CD4-positive, alpha-beta T cell treated with Interferon alpha-2 for 1 hour (primary cell): Measurements from ENCODE around the gene CNBD2.
"Not testable (repeated sequence)": the region's sequence is repeated elsewhere in the genome, so short reads cannot be mapped to it uniquely, and the experiment has no call there.

Experiments
- DNase-seq, 2 donors: peaks; one replicate each; pipeline ENCODE4 v3.0.0-alpha.2; 2020 to 2022

CNBD2 gene

DNA sequence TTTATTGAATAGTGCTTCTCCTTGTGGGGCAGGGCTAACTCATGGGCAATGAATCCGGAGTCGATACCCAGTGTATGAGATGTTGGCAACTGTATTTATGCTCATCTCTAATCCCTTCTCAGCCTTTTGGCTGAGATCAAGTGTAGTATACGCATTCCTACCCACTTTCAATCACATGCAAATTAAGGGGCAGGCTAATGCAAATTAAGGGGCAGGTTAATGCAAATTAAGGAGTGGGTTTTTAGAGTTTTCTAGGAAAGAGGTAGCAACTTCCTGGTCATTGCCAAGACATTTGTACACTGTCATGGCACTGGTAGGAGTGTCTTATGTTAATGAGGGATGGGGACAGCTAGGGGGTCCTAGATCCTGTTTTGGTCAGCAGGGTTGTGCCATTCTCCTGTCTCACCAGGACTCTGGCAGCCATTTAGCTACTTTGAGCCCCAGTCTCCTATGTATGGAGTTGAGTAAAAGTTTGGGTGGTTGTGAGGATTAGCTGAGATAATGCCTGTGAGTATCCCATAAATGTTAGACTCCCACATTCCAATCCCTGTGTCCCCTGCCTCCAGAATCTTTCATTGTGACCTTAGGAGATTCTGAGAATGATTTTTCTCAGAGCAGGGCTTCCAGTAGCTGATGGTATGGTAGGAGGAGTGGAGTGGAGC is at the start of gene CNBD2:
Gene CNBD2, plus strand, starts transcription at position 612 of the 662 bp plus-strand sequence. CDS start 173 bp downstream, outside the sequence.
- DNase-seq, result no peak

DNA sequence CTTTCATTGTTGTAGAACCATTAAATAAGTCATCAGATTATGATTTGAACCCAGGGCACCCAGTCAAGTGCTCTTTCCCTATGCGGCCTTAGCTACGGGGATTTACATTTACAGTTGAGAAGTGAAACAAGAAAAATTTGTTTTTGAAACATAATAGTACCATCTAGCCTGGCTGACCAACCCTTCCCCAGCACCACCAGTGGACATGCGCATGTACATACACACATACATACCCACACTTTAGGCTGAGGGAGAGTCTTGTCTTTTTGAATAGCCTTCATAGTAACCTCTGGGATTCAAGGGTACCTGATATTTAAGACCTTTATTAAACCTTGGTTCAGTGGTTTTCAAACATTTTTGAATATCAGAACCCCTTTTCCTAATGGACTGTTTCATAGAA is 47.9 kb upstream of the CNBD2 start:
- no peak for DNase-seq

DNA sequence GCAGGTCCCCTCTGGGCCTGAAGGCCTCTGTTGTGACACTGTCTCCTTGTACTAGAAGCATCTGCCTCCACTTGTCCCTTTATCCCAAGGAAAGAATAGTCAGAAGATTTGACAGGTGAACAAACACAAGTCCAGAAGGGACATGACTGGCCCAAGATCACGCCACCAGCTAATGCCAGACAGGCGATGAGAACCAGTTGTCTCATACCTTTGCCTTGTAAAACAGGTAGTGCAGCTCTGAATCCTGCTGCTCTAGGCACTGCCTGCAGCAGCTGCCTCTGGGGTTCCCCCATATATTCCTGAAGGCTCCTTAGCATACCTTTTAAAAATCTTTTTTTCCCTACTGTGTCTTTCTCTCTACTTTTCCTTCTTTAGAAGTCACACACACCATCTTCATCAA is 39.1 kb upstream of the CNBD2 start:
- DNase-seq, result no peak

DNA sequence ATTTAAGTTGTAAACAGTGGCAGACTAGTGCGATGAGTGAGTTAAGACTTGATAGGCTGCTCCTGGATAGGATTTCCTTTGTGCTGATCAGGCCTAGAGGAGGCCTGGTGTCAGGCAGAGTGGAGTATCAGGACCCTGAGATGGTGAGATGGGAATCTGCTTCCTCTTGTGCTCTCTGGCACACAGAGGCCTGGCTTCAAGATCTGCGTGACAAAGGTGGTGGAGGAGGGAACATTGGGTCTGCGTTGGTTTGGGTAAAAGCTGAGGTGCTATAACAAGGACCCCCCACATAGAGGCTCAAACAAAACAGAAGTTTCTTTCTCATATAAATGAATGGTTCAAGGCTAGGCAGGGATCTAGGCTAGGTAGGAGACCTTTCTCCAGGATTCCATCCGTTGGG is 34.3 kb upstream of the CNBD2 start:
- no peak for DNase-seq

DNA sequence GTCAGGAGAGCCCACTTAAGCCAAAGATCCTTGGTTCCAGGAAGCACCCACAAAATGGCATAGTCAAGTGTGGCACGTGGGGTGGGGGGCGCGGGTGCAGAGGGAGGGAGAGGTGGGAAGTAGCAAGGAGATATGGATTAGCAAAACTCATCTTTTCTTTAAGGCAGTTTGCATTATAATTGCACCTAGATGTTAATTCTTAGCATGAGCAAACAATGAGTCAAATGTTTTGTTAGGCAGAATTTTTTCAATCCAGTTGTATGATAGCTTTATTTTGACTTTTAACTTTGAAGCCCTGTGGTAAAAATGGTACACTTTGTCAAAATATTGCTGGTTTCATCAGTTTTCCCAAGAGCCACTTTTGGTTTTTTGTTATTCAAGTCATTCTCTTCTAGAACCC is 29.1 kb upstream of the CNBD2 start:
- no peak for DNase-seq

DNA sequence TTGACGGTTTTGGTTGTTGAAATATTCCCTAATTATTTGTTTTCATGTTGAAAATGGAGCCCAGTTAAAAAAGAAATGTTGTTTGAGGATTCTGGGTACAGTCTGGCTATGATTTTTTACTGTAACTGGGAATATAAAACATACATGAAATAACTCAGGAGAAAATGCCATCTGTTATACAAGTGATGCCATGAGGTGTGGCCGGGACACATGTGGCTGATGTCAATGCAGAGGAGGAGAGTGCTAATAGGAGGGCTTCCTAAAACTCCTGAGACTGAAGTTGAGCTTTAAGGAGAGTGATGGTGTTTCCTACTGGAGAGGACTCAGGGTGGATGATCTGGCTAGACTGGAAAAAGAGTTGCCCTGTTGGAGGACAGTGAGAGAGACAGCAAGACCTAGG is 26.8 kb upstream of the CNBD2 start:
- no peak for DNase-seq

DNA sequence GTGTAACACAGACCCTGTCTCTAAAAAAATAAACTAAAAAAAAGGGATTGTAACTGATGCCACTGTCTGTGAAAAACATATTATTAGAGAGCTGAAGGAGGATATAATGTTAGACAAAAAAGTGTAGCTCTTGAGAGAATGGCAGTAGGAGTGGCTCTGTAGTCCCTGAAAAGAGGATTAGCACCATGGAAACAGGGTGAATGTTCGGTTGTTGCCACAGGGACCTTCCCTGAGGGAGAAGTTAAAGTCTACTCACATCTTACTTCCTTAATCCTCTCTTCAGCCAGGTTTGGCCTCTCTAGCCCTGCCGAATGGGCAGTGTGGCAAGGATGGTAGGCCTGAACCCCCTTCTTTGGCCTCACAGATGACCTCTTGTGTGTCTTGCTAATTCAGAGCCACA is 26.1 kb upstream of the CNBD2 start:
- DNase-seq, result no peak

DNA sequence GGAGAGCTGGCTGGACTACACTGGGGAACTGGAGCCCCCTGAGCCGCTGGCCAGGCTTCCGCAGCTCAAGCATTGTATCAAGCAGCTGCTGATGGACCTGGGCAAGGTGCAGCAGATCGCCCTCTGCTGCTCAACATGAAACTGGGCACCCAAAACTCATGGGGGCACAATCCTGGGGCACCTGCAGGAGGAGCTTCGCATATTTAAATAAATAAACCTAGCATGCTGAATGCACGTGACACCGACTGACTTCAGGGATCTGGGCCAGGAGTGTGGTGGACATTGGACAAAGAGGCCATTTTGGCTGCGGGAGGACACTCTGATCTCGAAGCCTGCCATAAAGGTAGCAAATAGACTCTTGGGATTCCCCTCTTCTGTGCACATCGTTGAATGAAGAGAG is 20.9 kb upstream of the CNBD2 start:
- DNase-seq, result peak; percentile 12 to 39

DNA sequence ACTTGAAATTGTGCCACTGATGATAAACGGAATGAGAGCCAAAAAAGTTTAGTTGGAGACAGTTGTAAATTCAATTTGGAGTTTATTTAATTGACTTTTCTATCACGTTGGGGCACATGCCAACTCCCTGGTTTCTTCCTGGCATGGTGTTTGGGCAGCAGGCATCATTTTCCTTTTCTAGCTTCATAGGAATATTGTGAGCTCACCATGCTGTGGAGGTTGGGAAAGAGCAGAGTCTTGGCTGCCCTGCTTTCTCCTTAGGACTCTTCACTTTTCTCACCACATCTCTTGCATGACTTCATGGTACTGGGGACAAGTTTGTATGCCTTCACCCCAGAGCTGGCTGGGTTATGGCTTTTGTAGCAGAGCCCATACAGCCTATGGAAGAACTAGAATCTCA is 20.5 kb upstream of the CNBD2 start:
- DNase-seq, result no peak

DNA sequence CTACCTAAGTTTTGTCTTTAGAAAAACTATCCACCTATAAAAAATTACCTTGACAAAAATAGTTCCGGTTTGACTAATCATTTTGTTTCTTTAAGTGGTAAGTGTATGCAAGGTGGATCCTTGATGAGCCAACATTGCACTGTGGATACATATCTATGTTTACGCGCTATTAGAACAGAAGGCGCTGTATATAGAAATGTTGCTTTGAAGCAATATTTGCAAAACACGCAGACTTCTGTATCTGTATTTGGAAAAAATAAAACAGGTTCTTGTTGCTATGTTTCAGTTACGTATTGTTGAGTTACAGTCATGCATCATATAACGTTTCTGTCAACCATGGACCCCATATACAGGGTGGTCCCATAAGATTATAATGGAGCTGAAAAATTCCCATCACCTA is 18.3 kb upstream of the CNBD2 start:
- no peak for DNase-seq

DNA sequence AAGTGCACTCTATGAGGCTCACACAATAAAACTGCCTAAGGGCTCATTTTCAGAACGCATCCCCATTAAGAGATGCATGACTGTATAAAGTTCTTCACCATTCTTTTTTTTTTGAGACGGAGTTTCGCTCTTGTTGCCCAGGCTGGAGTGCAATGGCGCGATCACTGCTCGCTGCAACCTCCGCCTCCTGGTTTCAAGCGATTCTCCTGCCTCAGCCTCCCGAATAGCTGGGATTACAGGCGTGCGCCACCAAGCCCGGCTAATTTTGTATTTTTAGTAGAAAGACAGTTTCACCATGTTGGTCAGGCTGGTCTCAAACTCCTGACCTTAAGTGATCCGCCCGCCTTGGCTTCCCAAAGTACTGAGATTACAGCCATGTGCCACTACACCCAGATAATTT is 16.3 kb upstream of the CNBD2 start:
- DNase-seq, result not testable (repeated sequence)

DNA sequence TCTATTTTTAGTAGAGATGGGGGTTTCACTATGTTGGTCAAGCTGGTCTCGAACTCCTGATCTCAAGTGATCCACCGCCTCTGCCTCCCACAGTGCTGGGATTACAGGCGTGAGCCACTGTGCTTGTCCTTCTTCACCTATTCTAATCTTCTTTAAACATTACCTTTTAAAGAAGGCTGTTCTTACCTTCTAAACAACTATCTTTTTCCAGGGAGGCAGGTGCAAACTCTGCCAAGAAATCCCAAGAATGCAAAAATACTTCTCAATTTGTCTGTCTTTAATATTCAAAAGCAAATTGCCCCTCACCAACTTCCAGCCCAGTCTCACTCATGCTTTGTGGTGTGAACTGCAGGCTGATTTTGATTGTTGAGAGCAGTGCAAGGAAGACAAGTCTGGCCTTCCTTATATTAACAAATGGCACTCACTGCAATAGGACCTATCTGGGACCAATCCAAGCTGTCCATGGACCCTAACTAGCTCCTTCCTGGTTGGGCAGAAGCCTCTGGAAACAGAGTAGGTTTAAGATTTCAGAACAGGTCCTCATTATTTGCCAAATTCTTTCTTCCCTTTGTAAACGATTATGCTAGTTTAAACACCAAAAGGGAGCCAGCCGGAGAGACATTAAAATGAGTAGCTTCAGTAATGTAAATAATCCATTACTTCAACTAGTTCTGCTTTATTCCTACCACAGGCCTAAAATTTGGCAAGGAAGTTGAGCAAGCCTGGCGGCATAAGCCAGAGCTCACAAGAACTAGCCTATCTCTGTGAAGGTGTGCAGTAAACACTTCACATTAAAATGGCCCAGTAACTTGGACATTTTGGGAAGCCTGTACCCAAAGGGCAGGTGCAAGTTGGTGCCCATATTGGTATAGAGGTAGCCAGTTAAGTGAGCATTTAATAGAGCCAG is 15.7 kb upstream of the CNBD2 start:
- peak in 1 of 2 donors; percentile 28 for DNase-seq

DNA sequence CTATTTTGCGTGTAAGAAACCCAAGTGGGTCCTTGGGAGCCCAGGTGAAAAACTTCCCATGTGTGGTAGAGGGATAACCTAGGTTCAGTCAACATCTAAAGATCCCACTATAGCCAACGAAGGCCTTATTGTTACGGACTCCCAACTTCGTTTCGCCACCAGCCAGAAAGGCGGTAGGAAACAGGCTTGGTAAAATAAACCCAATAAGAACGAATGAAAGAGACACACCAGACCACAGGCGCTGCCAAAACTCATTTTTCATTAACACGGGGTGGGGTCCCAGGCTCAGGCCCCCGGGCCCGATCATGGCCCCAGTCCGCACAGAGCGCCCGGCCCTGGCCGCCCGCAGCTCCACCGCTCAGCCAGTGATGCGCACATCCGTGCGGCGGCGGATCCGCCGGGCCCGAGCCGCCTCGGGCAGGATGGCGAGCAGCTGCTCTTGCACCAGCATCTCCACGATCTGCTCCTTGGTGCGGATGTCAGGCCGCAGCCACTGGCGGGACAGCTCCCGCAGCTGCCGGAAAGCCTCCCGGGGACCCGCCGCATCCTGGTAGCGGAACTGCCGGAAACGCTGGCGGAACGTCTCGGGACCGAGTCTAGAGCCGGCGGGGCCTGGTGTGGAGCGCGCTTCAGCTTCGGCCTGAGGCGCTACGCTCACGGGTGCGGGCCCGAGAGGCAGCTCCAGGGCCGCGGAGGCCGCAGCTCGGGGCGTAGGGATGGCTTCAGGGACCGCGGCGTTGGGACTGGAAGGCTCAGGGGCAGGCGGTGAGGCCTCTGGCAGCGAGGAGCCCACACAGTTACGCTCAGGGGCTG is 14.8 kb upstream of the CNBD2 start:
- DNase-seq, result peak; percentile 53 to 73

DNA sequence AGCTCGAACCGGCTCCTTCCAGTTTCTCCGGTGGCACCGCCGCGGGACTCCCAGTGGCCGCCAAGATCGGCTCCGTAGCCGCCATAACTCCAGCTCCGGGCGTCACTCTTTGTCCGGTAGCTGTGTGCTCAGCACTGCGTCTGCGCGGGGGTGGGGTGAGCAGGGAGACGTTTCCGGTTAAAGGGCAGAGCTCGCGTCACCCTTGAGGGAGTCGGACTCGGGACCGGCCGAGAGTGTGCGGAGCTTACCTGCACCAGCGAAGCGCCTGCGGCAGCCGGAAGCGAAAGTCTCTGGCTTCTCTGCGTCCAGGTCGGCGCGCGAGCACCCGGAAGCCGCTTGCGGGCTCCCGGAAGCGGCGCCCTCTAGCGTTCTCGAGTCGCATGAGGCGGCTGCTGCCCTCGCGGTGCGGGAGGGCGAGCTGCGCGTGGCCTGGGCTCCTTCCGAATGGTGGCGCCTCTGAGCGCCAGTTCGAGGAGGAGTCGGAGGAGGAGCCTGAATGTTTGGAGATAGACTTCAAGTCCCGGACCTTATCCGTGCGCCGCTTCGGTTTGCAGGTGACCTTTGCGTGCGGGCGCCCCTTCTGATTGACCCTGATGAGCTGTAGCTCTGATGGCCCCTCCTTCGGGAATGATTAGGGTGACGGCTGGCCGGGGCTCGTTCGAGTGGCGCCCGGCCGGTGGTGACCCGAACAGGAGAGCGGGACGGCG is 14.0 kb upstream of the CNBD2 start, which contains the start of gene SCAND1:
Gene SCAND1, minus strand, starts transcription at position 303 of the 707 bp plus-strand sequence. Its CDS starts 218 bp downstream, at position 85.
- peak; percentile 98 for DNase-seq

DNA sequence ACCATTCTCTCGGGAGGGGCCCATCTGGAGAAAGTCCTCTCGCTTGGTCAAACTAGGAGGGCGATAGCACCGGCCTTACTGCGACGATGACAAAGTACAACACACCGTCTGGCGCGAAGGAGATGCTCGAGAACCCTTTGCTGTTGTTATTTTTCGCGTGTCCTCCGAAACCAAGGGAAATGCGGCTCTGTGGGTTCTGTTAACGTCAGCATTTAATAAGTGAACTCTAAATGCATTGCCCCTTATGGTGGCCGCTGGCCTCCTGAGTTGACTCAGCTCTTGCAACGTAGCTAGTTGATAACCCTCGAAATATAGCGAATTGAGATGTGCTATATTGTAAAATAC is 13.5 kb upstream of the CNBD2 start:
- DNase-seq, result peak; percentile 16 to 50

DNA sequence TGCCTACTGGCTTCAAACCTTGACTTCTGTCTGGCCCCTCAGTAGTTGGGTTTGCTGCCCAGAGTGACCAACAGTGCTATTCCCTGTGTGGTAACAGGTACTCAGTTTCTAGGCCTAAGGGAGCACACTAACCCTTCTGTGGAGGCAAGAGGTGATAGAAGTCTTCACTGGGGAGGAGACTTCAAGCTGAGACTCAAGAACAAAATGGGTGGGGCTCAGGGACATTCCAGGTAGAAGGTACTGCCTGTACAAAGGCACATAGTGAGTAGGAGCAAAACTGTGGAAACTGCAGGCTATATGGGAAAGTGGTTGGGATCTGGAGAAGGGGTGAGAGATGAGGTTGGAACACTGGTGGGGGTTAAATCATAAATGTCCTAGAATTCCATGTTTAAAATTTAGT is 11.8 kb upstream of the CNBD2 start:
- no peak for DNase-seq

DNA sequence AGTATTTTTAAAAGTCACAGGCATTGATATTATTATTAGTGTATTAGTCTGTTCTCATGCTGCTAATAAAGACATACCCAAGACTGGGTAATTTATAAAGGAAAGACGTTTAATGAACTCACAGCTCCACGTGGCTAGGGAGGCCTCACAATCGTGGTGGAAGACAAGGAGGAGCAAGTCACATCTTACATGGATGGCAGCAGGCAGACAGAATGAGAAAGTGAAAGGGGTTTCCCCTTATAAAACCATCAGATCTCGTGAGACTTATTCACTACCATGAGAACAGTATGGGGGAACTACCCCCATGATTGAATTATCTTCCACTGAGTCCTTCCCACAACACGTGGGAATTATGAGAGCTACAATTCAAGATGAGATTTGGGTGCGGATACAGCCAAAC is 9.1 kb upstream of the CNBD2 start:
- DNase-seq, result not testable (repeated sequence)

DNA sequence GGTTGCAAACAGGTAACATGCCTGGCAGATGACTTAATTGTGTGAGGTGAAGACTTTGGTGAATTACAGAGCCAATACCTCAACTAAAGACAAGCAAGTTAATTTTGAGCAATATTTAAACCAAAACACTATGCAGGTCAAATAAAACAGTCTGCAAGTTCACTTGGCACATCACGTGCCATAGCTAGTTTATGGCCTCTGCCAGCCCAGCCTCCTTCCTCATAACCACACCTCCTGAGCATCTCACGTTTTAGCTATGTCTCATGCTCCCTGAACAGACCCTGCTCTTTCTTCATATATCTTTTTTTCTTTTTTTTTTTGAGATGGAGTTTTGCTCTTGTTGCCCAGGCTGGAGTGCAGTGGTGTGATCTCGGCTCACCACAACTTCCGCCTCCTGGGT is 4.5 kb upstream of the CNBD2 start:
- no peak for DNase-seq

DNA sequence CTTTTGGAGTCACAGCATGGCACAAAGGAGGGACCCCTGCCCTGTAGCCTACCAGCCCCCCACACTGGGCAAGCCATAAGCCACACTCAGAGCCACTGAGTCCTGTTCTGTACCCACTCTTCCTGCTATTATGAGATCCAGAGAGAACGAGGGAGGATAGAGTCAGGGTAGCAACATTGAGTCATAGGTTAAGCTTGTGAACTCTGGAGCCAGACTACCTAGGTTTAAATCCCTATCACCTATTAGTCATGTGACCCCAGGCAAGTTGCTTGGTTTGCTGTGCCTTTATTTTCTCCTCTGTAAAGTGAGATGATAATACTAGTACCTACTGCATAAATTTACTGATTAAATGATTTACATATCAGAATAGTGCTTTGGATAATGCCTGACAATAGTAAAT is 540 bp downstream of the CNBD2 start:
- DNase-seq, result no peak

DNA sequence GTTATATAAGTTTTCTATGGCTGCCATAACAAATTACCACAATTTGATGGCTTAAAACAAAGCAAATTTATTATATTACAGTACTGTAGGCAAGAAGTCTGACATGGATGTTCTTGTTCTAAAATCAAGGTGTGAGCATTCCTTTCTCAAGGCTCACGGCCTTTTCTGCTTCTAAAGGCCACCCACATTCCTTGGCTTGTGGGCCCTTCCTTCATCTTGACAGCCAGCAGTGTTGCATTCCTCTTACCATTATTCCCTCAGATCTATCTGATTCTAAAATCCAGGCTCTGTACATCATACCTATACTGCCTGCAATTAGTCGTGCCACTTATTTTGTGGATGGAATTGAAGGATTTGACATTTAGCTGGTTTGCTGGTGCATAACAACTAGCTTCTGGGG is 3.6 kb downstream of the CNBD2 start:
- no peak for DNase-seq

DNA sequence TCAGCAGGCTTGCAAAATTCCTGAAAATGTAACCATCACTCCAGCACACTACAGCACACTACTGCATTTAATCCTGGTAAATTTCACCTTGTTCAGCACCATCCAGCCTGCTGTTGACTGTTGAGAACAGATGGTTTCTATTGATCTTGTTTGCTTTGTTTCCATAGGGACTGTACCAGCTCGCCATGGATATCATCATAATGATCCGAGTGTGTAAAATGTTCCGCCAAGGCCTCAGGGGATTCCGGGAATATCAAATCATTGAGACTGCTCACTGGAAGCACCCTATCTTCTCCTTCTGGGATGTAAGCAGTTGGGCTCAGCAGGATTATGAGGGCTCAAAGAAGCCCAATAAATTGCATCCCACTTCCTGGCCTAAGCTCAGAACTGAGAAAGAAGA is 4.1 kb downstream of the CNBD2 start:
- no peak for DNase-seq

DNA sequence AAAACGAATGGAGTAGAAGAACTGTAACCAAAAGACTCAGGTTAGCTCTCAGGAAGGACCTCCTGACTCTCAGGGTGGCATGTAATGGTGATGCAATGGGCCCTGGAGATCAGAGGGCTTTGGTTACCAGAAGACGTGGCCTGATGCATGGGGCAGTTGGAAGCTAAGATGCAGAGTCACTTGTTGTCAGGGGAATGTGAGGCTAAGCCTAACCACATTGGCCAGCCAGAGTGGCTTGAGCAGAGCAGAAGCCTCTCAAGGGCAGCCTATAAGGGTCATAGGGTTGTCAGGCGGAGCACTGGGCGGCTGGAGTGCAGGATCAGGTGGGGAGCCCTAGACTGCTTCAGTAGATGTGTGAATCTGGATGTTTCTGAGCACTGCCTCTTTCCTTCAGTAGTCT is 5.9 kb downstream of the CNBD2 start:
- DNase-seq, result no peak
